Renal cortex interstitium (tissue), 3 donors: Measurements from ENCODE around the gene CDK6. TPM values are rescaled to one million over a fixed set of nuclear protein-coding genes. Genes with fewer than 3 reads are reported as not detected.

Experiments
- polyA plus RNA-seq, 3 donors: library from polyadenylated mRNA; unstranded; fragments of 120-200 nt; gene quantifications; one replicate each; pipeline ENCODE4 v1.2.1, GENCODE V29; 2013; ENCODE audit not compliant: insufficient read length in 3 of 3

CDK6 gene
- polyA plus RNA-seq, 3 donors = 46.1 to 51.2 (median 46.6) TPM

Other genes with a start within 250 kb of the CDK6 start
- gene FAM133B, start 246.2 kb downstream of the CDK6 start, polyA plus RNA-seq = 10 to 100 TPM; 39.3 to 56.1 (median 49.8) TPM